Measurements from ENCODE around the gene OSGIN1.
"Not testable (repeated sequence)": the region's sequence is repeated elsewhere in the genome, so short reads cannot be mapped to it uniquely, and the experiment has no call there.

The OSGIN1 gene

GRCh38 chr16:83937922-83938885 lies 14.8 kb upstream of the OSGIN1 start:
- FAIRE-seq = no peak

GRCh38 chr16:83939266-83939855 lies 13.7 kb upstream of the OSGIN1 start:
- FAIRE-seq = no peak
- no peak for DNase-seq (ENCODE audit: extremely low spot score, insufficient read length, low read depth)

More at GRCh38 chr16:83937922-83938885, 14.8 kb upstream of the OSGIN1 start:
- DNase-seq (ENCODE audit: extremely low spot score, insufficient read length, low read depth) = no peak

GRCh38 chr16:83940119-83940518 lies 12.9 kb upstream of the OSGIN1 start:
- FAIRE-seq = no peak
- DNase-seq (ENCODE audit: extremely low spot score, insufficient read length, low read depth) = no peak

GRCh38 chr16:83940630-83941378 lies 12.2 kb upstream of the OSGIN1 start:
- no peak for FAIRE-seq
- DNase-seq (ENCODE audit: extremely low spot score, insufficient read length, low read depth) = no peak

GRCh38 chr16:83941546-83941945 lies 11.5 kb upstream of the OSGIN1 start:
- FAIRE-seq; DNase-seq (ENCODE audit: extremely low spot score, insufficient read length, low read depth): not testable (repeated sequence)

- DNase-seq (ENCODE audit: extremely low spot score, insufficient read length, low read depth) (no peak), FAIRE-seq (no peak)
Measured at GRCh38 chr16:83942074-83942473, 11.0 kb upstream of the OSGIN1 start.

GRCh38 chr16:83942815-83943515 lies 10.1 kb upstream of the OSGIN1 start:
- DNase-seq (ENCODE audit: extremely low spot score, insufficient read length, low read depth) (no peak), FAIRE-seq (no peak)

- FAIRE-seq (no peak), DNase-seq (ENCODE audit: extremely low spot score, insufficient read length, low read depth) (no peak)
Measured at GRCh38 chr16:83943516-83944050, 9.5 kb upstream of the OSGIN1 start.

- FAIRE-seq (no peak), DNase-seq (ENCODE audit: extremely low spot score, insufficient read length, low read depth) (no peak)
Measured at GRCh38 chr16:83945587-83945986, 7.5 kb upstream of the OSGIN1 start.

GRCh38 chr16:83946154-83946780 lies 6.8 kb upstream of the OSGIN1 start:
- FAIRE-seq (no peak), DNase-seq (ENCODE audit: extremely low spot score, insufficient read length, low read depth) (no peak)

GRCh38 chr16:83946781-83947566 lies 6.1 kb upstream of the OSGIN1 start:
- FAIRE-seq (no peak), DNase-seq (ENCODE audit: extremely low spot score, insufficient read length, low read depth) (no peak)

GRCh38 chr16:83947642-83948234 lies 5.3 kb upstream of the OSGIN1 start:
- FAIRE-seq = no peak
- no peak for DNase-seq (ENCODE audit: extremely low spot score, insufficient read length, low read depth)

GRCh38 chr16:83948914-83949723 lies 3.9 kb upstream of the OSGIN1 start:
- DNase-seq (ENCODE audit: extremely low spot score, insufficient read length, low read depth) (no peak), FAIRE-seq (no peak)

- no peak for FAIRE-seq
- no peak for DNase-seq (ENCODE audit: extremely low spot score, insufficient read length, low read depth)
Measured at GRCh38 chr16:83949724-83950001, 3.4 kb upstream of the OSGIN1 start.

- FAIRE-seq; DNase-seq (ENCODE audit: extremely low spot score, insufficient read length, low read depth): not testable (repeated sequence)
Measured at GRCh38 chr16:83950862-83951399, 2.1 kb upstream of the OSGIN1 start.

- DNase-seq (ENCODE audit: extremely low spot score, insufficient read length, low read depth) = no peak
- FAIRE-seq = no peak
Measured at GRCh38 chr16:83951544-83951943, 1.5 kb upstream of the OSGIN1 start.

- DNase-seq (ENCODE audit: extremely low spot score, insufficient read length, low read depth) (no peak), FAIRE-seq (no peak)
Measured at GRCh38 chr16:83952587-83952939, 477 bp upstream of the OSGIN1 start.
